ENCODE measurements around the gene DHRS1.

DHRS1 gene

GRCh38 chr14:24308342-24309124 is 9.0 kb upstream of the DHRS1 start:
- DNase-seq (ENCODE audit: low read depth, low spot score), result no peak
- no peak overlapping the region for H3K27ac ChIP-seq (ENCODE audit: low read length)
- no CpG with 5 or more reads among the region's 7 CpGs for WGBS (ENCODE audit: insufficient coverage, insufficient read length)
- H3K4me1 ChIP-seq (ENCODE audit: control insufficient read depth, insufficient read depth, low read length), result peaks cover 4% of the 10 kb centered on the region; the same call in 1 of the 2 replicates
- no peaks in the 10 kb centered on the region for H3K9me3 ChIP-seq (ENCODE audit: control insufficient read depth, insufficient read depth, low read length)
- H3K36me3 ChIP-seq (ENCODE audit: control insufficient read depth, insufficient read depth, low read length), result peaks cover 23% of the 10 kb centered on the region
- H3K27me3 ChIP-seq (ENCODE audit: control insufficient read depth, insufficient read depth, low read length), result no peaks in the 10 kb centered on the region
- no peak overlapping the region for H3K4me3 ChIP-seq (ENCODE audit: low read length)

- Histone ChIP-seq H3K27ac (ENCODE audit: low read length) (no peak within 1 kb of the TSS), H3K4me1 (ENCODE audit: control insufficient read depth, insufficient read depth, low read length) (peaks cover 4% of the 10 kb centered on the region; the same call in 1 of the 2 replicates), H3K27me3 (ENCODE audit: control insufficient read depth, insufficient read depth, low read length) (no peaks in the 10 kb centered on the region), H3K4me3 (ENCODE audit: low read length) (no peak within 1 kb of the TSS), H3K36me3 (ENCODE audit: control insufficient read depth, insufficient read depth, low read length) (peaks cover 25% of the 10 kb centered on the region), H3K9me3 (ENCODE audit: control insufficient read depth, insufficient read depth, low read length) (no peaks in the 10 kb centered on the region)
- DNase-seq (ENCODE audit: low read depth, low spot score), result no peak
- no CpG with 5 or more reads among the region's 6 CpGs for WGBS (ENCODE audit: insufficient coverage, insufficient read length)
These were observed 8.2 kb upstream of the DHRS1 start, which contains the start of gene CIDEB for GRCh38 chr14:24307575-24308341. Gene CIDEB, minus strand, starts transcription at chr14:24307977. Its CDS starts 119 bp downstream, at chr14:24307858.

- Histone ChIP-seq H3K36me3 (ENCODE audit: control insufficient read depth, insufficient read depth, low read length) (peaks cover 26% of the 10 kb centered on the region), H3K27ac (ENCODE audit: low read length) (no peak overlapping the region)
These were observed 7.6 kb upstream of the DHRS1 start for GRCh38 chr14:24307156-24307574.

GRCh38 chr14:24304019-24304387 is 4.4 kb upstream of the DHRS1 start:
- no peak overlapping the region for H3K27ac ChIP-seq (ENCODE audit: low read length)
- no peaks in the 10 kb centered on the region for H3K4me1 ChIP-seq (ENCODE audit: control insufficient read depth, insufficient read depth, low read length)
- no peaks in the 10 kb centered on the region for H3K9me3 ChIP-seq (ENCODE audit: control insufficient read depth, insufficient read depth, low read length)
- H3K27me3 ChIP-seq (ENCODE audit: control insufficient read depth, insufficient read depth, low read length), result no peaks in the 10 kb centered on the region
- H3K4me3 ChIP-seq (ENCODE audit: low read length), result no peak overlapping the region
- no CpG with 5 or more reads among the region's 11 CpGs for WGBS (ENCODE audit: insufficient coverage, insufficient read length)
- H3K36me3 ChIP-seq (ENCODE audit: control insufficient read depth, insufficient read depth, low read length), result peaks cover 33% of the 10 kb centered on the region
- DNase-seq (ENCODE audit: low read depth, low spot score), result no peak

More at GRCh38 chr14:24307156-24307574, 7.6 kb upstream of the DHRS1 start:
- Histone ChIP-seq H3K27me3 (ENCODE audit: control insufficient read depth, insufficient read depth, low read length) (no peaks in the 10 kb centered on the region), H3K4me1 (ENCODE audit: control insufficient read depth, insufficient read depth, low read length) (peaks cover 4% of the 10 kb centered on the region; the same call in 1 of the 2 replicates), H3K9me3 (ENCODE audit: control insufficient read depth, insufficient read depth, low read length) (no peaks in the 10 kb centered on the region), H3K4me3 (ENCODE audit: low read length) (no peak overlapping the region)
- no CpG with 5 or more reads among the region's 11 CpGs for whole genome bisulfite sequencing (ENCODE audit: insufficient coverage, insufficient read length)
- DNase-seq (ENCODE audit: low read depth, low spot score), result no peak

GRCh38 chr14:24300326-24300980 is 873 bp upstream of the DHRS1 start:
- no peak for DNase-seq (ENCODE audit: low read depth, low spot score)
- H3K27ac ChIP-seq (ENCODE audit: low read length), result no peak overlapping the region
- peaks cover 22% of the 10 kb centered on the region for H3K36me3 ChIP-seq (ENCODE audit: control insufficient read depth, insufficient read depth, low read length)
- H3K27me3 ChIP-seq (ENCODE audit: control insufficient read depth, insufficient read depth, low read length), result no peaks in the 10 kb centered on the region
- H3K4me3 ChIP-seq (ENCODE audit: low read length), result peak overlapping the region; percentile 81
- H3K4me1 ChIP-seq (ENCODE audit: control insufficient read depth, insufficient read depth, low read length), result no peaks in the 10 kb centered on the region
- no CpG with 5 or more reads among the region's 16 CpGs for WGBS (ENCODE audit: insufficient coverage, insufficient read length)
- no peaks in the 10 kb centered on the region for H3K9me3 ChIP-seq (ENCODE audit: control insufficient read depth, insufficient read depth, low read length)

- DNase-seq (ENCODE audit: low read depth, low spot score), result no peak
- WGBS (ENCODE audit: insufficient coverage, insufficient read length), result no CpG with 5 or more reads among the region's 7 CpGs
- Histone ChIP-seq H3K27me3 (ENCODE audit: control insufficient read depth, insufficient read depth, low read length) (no peaks in the 10 kb centered on the region), H3K36me3 (ENCODE audit: control insufficient read depth, insufficient read depth, low read length) (peaks cover 13% of the 10 kb centered on the region), H3K4me1 (ENCODE audit: control insufficient read depth, insufficient read depth, low read length) (no peaks in the 10 kb centered on the region), H3K9me3 (ENCODE audit: control insufficient read depth, insufficient read depth, low read length) (no peaks in the 10 kb centered on the region), H3K27ac (ENCODE audit: low read length) (no peak overlapping the region), H3K4me3 (ENCODE audit: low read length) (peak overlapping the region; percentile 81; the same call in 1 of the 2 replicates)
These were observed 707 bp downstream of the DHRS1 start for GRCh38 chr14:24298892-24299254.

GRCh38 chr14:24297190-24297964 is 2.2 kb downstream of the DHRS1 start:
- H3K27ac ChIP-seq (ENCODE audit: low read length), result no peak overlapping the region
- no peaks in the 10 kb centered on the region for H3K4me1 ChIP-seq (ENCODE audit: control insufficient read depth, insufficient read depth, low read length)
- no peak overlapping the region for H3K4me3 ChIP-seq (ENCODE audit: low read length)
- DNase-seq (ENCODE audit: low read depth, low spot score), result no peak
- H3K9me3 ChIP-seq (ENCODE audit: control insufficient read depth, insufficient read depth, low read length), result no peaks in the 10 kb centered on the region
- H3K27me3 ChIP-seq (ENCODE audit: control insufficient read depth, insufficient read depth, low read length), result no peaks in the 10 kb centered on the region
- H3K36me3 ChIP-seq (ENCODE audit: control insufficient read depth, insufficient read depth, low read length), result peaks cover 9% of the 10 kb centered on the region; the same call in 1 of the 2 replicates
- WGBS (ENCODE audit: insufficient coverage, insufficient read length), result no CpG with 5 or more reads among the region's 5 CpGs

- WGBS (ENCODE audit: insufficient coverage, insufficient read length), result no CpG with 5 or more reads among the region's 12 CpGs
- peaks cover 1% of the 10 kb centered on the region; the same call in 1 of the 2 replicates for H3K36me3 ChIP-seq (ENCODE audit: control insufficient read depth, insufficient read depth, low read length)
- no peaks in the 10 kb centered on the region for H3K27me3 ChIP-seq (ENCODE audit: control insufficient read depth, insufficient read depth, low read length)
- H3K4me3 ChIP-seq (ENCODE audit: low read length), result no peak overlapping the region
- no peaks in the 10 kb centered on the region for H3K4me1 ChIP-seq (ENCODE audit: control insufficient read depth, insufficient read depth, low read length)
- DNase-seq (ENCODE audit: low read depth, low spot score), result no peak
- no peak overlapping the region for H3K27ac ChIP-seq (ENCODE audit: low read length)
- H3K9me3 ChIP-seq (ENCODE audit: control insufficient read depth, insufficient read depth, low read length), result no peaks in the 10 kb centered on the region
These were observed 3.0 kb downstream of the DHRS1 start for GRCh38 chr14:24296341-24297157.

GRCh38 chr14:24293525-24293924 is 6.1 kb downstream of the DHRS1 start:
- no CpG with 5 or more reads among the region's 2 CpGs for WGBS (ENCODE audit: insufficient coverage, insufficient read length)
- Histone ChIP-seq H3K27me3 (ENCODE audit: control insufficient read depth, insufficient read depth, low read length) (no peaks in the 10 kb centered on the region), H3K27ac (ENCODE audit: low read length) (no peak overlapping the region), H3K4me3 (ENCODE audit: low read length) (no peak overlapping the region), H3K9me3 (ENCODE audit: control insufficient read depth, insufficient read depth, low read length) (no peaks in the 10 kb centered on the region), H3K4me1 (ENCODE audit: control insufficient read depth, insufficient read depth, low read length) (no peaks in the 10 kb centered on the region), H3K36me3 (ENCODE audit: control insufficient read depth, insufficient read depth, low read length) (0 out of 2 replicates have a peak, but pooled peaks cover 2% of the 10 kb centered on the region)
- no peak for DNase-seq (ENCODE audit: low read depth, low spot score)

Measured in iPS DF 6.9 (cell line).